A204.1 (cell line): ENCODE measurements around the gene LRRC8C.

ENCODE experiments used
- FAIRE-seq: peaks from 2 replicates; lab custom pipeline; 2012; peaks lifted over from hg19 to GRCh38; lab: Jason Lieb, UNC

The LRRC8C gene

GRCh38 chr1:89736937-89737733, 104.2 kb downstream of the LRRC8C start:
- FAIRE-seq: no peak

- no peak for FAIRE-seq
These were observed 105.1 kb downstream of the LRRC8C start for GRCh38 chr1:89737985-89738510.

GRCh38 chr1:89739013-89739843, 106.3 kb downstream of the LRRC8C start:
- no peak for FAIRE-seq

- no peak for FAIRE-seq
These were observed 106.9 kb downstream of the LRRC8C start for GRCh38 chr1:89739844-89740216.

GRCh38 chr1:89743788-89744187, 110.9 kb downstream of the LRRC8C start:
- FAIRE-seq: no peak

GRCh38 chr1:89746424-89747149, 113.7 kb downstream of the LRRC8C start:
- no peak for FAIRE-seq

GRCh38 chr1:89753761-89754160, 120.8 kb downstream of the LRRC8C start:
- no peak for FAIRE-seq

GRCh38 chr1:89754518-89754917, 121.6 kb downstream of the LRRC8C start:
- no peak for FAIRE-seq

GRCh38 chr1:89755591-89755990, 122.7 kb downstream of the LRRC8C start:
- FAIRE-seq: no peak

GRCh38 chr1:89757532-89757931, 124.6 kb downstream of the LRRC8C start:
- no peak for FAIRE-seq

- FAIRE-seq: no peak
These were observed 125.2 kb downstream of the LRRC8C start for GRCh38 chr1:89758156-89758555.

GRCh38 chr1:89759036-89759435, 126.1 kb downstream of the LRRC8C start:
- no peak for FAIRE-seq

GRCh38 chr1:89760496-89760895, 127.6 kb downstream of the LRRC8C start:
- no peak for FAIRE-seq

- FAIRE-seq: no peak
These were observed 128.4 kb downstream of the LRRC8C start for GRCh38 chr1:89761338-89761737.

GRCh38 chr1:89761901-89762300, 129.0 kb downstream of the LRRC8C start:
- FAIRE-seq: no peak

GRCh38 chr1:89762386-89762778, 129.5 kb downstream of the LRRC8C start:
- FAIRE-seq: no peak

- FAIRE-seq: no peak
These were observed 130.1 kb downstream of the LRRC8C start for GRCh38 chr1:89762779-89763648.

GRCh38 chr1:89763649-89763986, 130.7 kb downstream of the LRRC8C start:
- no peak for FAIRE-seq

- FAIRE-seq: no peak
These were observed 132.9 kb downstream of the LRRC8C start for GRCh38 chr1:89765774-89766173.

- peak; percentile 56 for FAIRE-seq
These were observed 134.7 kb downstream of the LRRC8C start for GRCh38 chr1:89767618-89768017.
